ENCODE results near the gene APMAP.
A peak's percentile ranks its signal among the peaks of the same experiment; 100 is the strongest.

Gene APMAP, protein sequence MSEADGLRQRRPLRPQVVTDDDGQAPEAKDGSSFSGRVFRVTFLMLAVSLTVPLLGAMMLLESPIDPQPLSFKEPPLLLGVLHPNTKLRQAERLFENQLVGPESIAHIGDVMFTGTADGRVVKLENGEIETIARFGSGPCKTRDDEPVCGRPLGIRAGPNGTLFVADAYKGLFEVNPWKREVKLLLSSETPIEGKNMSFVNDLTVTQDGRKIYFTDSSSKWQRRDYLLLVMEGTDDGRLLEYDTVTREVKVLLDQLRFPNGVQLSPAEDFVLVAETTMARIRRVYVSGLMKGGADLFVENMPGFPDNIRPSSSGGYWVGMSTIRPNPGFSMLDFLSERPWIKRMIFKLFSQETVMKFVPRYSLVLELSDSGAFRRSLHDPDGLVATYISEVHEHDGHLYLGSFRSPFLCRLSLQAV

DNA sequence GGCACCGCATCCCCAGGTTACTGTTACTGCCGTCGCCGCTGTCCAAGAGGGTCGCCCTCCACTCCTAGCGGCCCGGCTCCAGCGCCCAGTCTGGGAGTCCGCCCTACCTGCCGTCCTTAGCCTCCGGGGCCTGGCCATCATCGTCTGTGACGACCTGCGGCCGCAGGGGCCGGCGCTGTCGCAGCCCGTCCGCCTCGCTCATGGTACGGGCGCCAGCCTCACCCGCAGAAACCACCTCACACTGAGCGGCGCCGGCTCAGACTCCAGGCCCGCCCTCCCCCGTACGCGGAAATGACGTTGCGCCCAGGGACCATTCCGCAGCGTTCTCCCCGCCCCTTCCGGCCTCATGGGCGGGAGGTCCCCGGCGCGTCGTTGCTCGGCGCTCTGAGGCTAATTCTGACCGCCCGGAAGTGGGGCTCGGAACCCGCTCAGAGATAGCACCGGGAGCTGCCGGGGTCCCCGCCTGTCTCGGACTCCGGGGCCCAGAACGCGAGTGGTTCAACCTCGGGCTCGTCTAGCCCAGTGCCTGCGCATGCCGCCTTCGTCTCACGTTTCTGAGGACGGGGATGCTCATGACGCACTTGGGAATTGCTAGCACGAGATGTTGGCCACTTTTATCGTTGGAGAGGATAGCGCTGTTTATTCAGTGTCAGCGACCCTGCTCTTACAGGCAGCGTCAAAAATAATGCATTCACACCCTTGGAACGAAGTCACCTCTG is at the start of gene APMAP:
Gene APMAP (minus strand): TSS at position 265 of the 719 bp plus-strand sequence. CDS start 63 bp downstream, at position 202.
- peak; percentile 97 for DNase-seq

- DNase-seq: no peak
These were observed 49.4 kb upstream of the APMAP start for GRCh38 chr20:25041813-25042530.

GRCh38 chr20:25040438-25040831 is 47.9 kb upstream of the APMAP start:
- no peak for DNase-seq

- no peak for DNase-seq
These were observed 47.3 kb upstream of the APMAP start for GRCh38 chr20:25039697-25040437.

- DNase-seq: no peak
These were observed 46.1 kb upstream of the APMAP start for GRCh38 chr20:25038591-25039015.

DNA sequence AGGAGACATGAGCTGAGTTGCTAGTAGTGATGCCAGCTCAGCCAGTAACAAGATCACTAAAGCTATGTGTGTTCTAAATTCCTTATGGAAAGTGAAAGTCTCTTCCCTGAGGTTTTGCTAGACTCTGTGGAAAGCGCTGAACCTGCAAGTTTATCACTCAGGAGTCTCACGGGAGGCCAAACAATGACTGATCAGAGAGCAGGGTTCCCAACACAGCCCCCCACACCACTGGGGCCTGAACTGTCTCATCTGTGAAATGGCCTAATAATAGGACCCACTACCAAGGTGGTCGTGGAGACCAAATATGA is 45.5 kb upstream of the APMAP start:
- no peak for DNase-seq

DNA sequence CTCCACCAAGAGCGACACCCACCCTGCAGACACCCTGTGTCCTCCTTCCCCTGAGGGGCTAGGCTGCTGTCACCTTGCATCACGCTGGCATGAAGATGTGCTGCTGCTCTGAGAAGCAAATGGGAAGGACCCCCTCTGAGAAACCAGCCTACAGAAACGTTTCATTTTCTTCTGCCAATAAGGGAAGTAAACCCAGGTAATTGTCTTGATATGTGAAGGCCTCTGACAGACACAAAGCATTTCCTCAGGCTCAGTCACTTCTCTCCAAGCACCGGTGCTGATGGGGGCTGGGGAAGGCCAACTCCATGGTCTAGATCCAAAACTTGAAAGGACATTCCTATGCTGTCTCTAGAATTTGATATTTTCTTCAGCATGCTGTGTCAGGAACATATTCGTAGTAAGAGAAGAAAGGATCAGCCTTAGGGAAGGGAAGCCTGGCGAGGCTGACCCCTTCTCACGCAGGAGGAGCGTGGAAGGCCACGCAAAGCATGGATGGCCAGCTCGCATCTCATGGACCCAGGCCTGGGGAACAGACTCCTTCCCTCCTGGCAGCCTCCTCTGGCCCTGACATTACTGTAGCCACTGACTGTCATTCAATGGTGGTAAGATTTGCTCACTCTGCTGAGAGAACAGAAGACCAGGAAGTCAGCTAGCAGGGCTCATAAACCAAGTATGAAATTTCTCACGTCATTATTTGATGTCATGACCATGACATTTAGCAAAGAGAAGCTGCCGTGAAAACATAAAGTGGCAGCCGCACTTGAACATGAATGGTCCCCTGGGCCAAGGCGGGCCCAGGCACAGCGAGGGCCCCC is 44.9 kb upstream of the APMAP start:
- no peak for DNase-seq

- no peak for DNase-seq
These were observed 43.9 kb upstream of the APMAP start for GRCh38 chr20:25036331-25036936.

DNA sequence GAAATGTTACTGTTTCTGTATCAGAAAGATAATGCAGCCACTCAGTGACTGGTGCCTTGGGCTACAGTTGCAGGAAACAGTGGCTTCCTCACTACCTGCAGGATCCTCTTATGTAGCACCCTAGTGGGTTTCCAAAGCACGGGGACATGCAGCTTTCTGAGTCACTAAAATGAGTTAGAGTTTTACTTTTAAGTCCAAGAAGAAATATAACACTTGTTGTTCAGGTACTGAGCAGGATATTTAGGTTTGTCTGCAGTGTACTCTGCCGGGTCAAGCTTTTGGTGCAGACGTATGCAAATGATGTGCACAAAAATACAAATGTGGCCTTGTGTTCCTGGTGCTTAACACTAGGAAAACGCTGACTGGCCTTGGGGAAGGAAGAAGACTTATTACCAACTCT is 43.4 kb upstream of the APMAP start:
- no peak for DNase-seq

DNA sequence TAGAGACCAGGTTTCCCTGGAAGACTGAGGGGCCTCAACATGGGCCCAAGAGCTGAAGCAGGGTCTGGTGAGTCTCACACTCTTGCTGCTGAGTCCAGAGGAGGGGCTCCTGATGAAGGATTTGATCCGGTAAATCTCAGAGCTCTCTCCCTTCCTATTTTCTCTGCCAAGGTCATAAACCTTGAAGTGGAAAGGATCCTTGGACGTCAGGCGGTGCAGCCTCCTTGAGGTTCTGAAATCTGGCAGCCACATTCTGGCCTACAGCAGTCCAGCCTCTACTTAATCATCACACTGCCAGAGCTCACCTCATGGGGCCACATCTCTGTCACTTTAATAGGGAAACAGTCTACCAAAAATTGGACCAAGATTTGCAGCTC is 41.4 kb upstream of the APMAP start:
- DNase-seq: no peak

DNA sequence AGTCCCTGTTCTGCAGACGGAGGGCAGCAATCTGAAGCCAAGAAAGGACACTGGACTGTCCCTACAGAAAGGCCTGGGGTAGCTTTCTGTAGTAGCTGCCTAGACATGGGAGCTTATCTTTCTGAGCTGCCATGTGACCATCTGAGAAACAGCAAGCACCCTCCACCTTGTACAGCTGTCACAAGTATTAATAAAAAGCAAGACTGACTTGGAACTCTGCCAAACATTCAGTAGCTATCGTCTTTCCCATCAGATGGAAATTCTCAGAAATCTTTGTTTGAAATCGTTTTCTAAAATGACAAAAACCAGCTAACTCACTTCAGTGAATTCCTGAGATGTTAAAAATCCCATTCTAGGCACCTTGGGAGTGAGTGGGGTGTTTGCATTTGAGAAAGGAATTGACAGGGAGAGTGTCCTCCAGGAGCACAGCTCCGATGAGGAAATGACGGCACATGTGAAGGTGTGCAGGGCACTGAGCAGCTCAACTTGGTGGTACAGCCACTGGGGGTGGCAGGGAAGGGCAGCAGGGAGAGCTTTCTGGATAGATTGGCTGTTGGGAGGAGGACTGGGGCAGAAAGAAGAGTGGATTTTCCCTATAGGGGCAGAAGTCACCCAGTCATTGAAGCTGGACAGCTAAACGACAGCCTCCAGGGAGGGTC is 40.8 kb upstream of the APMAP start:
- no peak for DNase-seq

DNA sequence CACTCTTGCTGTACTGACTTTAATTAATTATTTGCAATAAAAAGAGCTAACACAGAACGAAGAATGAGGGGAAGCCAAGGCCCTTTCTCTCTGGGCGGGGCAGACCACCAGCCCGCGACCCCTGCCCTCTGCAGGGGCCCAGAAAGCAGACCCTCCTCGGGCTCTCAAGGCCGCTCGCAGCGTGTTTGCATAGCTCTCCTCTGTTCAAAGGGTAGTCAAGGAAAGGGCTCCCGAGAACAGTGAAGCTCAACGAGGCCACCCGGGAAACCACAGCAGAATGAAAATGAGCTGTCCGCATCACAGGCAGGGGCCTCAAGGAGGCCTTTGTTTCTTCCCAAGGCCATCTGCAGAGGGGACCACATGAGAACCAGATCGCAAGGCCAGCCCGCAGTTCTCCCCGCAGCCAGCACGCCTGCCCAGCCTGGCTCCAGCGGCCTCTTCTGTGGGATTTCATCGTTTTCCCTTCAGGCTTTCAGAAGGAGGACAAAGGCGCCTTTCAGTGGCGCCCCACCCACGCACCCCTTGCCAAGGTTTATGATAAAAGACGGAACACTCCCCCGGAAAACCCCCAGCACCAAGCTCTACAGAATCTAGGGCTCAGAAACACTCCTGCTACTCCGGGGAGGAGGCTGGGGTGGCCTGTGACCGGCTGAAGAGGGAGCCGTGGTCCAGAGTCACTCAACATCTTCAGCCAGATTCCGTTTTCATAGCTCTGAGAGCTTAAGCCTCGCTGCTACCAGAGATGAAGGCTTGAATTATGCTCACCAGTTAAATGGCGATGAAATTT is 40.1 kb upstream of the APMAP start:
- no peak for DNase-seq

GRCh38 chr20:25032065-25032477 is 39.5 kb upstream of the APMAP start:
- no peak for DNase-seq

DNA sequence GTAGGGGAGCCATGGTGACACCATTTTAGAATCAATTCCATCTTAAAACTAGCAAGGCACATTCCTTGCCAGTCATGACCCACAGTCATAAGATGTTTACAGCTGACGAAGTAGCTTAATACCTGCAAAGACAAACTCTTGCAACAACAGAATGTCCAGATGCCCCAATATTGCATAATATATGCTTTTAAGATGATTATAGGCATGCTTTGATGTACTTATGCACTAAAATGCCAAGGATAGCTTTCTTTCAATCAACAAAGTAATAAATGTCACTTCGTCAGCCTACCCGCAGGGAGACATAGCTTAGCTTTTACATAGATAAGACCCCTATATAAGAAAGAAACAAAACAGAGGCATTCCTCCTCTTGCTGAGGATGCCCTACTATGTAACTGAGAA is 38.7 kb upstream of the APMAP start:
- no peak for DNase-seq

- no peak for DNase-seq
These were observed 38.2 kb upstream of the APMAP start for GRCh38 chr20:25030649-25031207.

DNA sequence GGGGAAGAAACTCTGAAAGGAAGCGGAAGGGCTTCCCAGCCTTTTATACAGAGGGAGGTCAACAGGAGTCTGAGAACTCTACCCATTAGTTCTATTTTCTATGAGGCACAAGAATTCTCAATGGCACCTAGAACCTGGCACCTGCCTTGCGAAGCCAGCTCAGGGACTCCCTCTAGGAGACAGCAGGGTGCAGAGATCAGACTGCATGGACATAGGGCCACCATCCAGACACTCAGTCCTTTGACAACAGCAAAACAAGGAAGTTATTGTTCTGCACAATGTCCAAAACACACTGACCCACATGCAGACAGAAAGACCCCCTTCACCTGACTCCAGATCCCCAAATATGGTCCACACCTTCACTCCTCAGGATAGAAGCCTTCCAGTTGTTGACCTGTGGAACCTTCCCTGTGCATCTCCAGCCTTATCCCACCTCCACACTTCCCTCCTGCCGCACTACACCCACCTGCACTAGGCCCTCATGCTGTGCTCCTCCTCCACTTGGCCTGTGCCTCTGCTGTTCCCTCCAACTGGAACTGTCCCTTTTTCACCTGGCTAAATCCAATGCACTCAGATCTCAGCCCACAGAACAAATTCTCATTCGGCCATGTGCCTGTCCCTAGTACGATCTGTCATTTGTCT is 37.6 kb upstream of the APMAP start:
- DNase-seq: no peak

- DNase-seq: no peak
These were observed 33.5 kb upstream of the APMAP start for GRCh38 chr20:25025986-25026605.

DNA sequence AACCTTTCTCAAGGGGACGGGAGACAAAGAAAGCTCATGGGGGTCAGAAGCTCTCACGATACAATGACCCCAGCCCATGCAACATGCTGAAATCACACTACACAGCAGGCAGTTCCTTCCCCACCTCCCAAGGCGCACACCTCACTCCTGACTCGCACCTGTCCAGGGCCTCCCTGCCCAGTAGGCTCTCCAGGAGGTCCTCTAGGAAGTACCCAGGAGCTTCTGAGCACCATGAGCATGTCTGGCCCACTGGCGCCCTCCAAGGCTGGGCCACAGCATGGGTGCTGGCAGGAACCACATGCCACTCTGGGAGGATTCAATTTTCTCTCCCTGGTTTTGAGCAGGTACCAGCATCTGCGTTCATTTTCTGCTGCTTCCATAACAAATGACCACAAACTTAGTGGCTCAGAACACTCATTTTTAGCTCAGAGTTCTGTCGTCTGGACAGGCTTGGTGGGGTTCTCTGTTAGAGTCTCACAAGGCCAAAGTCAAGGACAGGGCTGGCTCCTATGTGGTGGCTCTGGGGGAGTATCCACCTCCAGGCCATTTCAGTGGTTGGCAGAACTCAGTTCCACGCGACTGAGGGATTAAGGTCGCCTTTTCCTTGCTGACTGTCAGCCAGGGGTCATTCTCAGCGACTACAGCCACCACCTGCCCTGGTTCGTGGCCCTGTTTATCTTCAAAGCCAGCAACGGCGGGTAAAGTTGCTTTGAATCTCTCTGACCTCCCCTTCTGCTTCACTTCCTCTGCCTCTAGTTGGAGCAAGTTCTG is 32.7 kb upstream of the APMAP start:
- DNase-seq: no peak

Measured in activated CD8-positive, alpha-beta memory T cell treated with anti-CD3 and anti-CD28 coated beads, Interleukin-2, amount 50 U/mL, for 48 hours (primary cell).